Spleen (tissue), 10 donors: Measurements from ENCODE around the gene SLC52A3. TPM values are rescaled to one million over a fixed set of nuclear protein-coding genes. Genes with fewer than 3 reads are reported as not detected.

Experiments
- polyA plus RNA-seq, 3 donors: library from polyadenylated mRNA; stranded (reverse); fragments of 200-250 nt; gene quantifications; one replicate each; pipeline ENCODE4 v1.2.1, GENCODE V29; 2013
- total RNA-seq, 7 donors: library from RNA; depleted of rRNA in 3 of 7; stranded (reverse); fragments of >200 nt in 3 of 7; fragmentation: NEBNext Ultra II Directional in 4 of 7; extraction: Animal tissue kit (Norgen Biotek cat#: 25700) in 4 of 7; gene quantifications; one replicate each; pipeline versions ENCODE4 v1.1.0 to v1.2.1, GENCODE V29; 2016 to 2021
- donor health status: healthy with polysubstance abuse.
- donor health status: DM: no; HTN: no; CAD: no; lungs with moderate emphysema.
- donor health status: DM: no; HTN: no; CAD: no.
- donor health status: Bipolar disorder and iron deficiency.
- donor health status: healthy.
- donor health status: DM: no; HTN: no; CAD: no.
- donor health status: DM: yes; HTN: yes; CAD: no.

The SLC52A3 gene
- total and polyA plus RNA-seq, 10 donors, result 0.03 to 0.44 (median 0.17) TPM; not detected in 3

Other genes starting within 250 kb of the SLC52A3 start
- 10 to 100 TPM; 80.2 to 92.9 (median 88.8) TPM for gene CSNK2A1, start 224.7 kb downstream of the SLC52A3 start, total RNA-seq
- 10 to 100 TPM; 16.4 to 25.6 (median 19.5) TPM for gene CSNK2A1, start 224.7 kb downstream of the SLC52A3 start, polyA plus RNA-seq
- under 1 TPM in 1 of 7 donors, not detected in 6; 0.22 TPM for gene TCF15, start 158.2 kb downstream of the SLC52A3 start, total RNA-seq
- under 1 TPM in 2 of 3 donors, not detected in 1; 0.06 to 0.21 TPM for gene TCF15, start 158.2 kb downstream of the SLC52A3 start, polyA plus RNA-seq
- gene SRXN1, start 115.3 kb downstream of the SLC52A3 start, total RNA-seq, result 10 to 100 TPM; 10.6 to 31.3 (median 14.2) TPM
- 10 to 100 TPM in 1 of 3 donors, 1 to 10 TPM in 2; 4.5 to 11.2 (median 7.0) TPM for gene SRXN1, start 115.3 kb downstream of the SLC52A3 start, polyA plus RNA-seq
- gene SCRT2, start 92.7 kb downstream of the SLC52A3 start, total RNA-seq, result under 1 TPM in 1 of 7 donors, not detected in 6; 0.09 TPM
- gene SCRT2, start 92.7 kb downstream of the SLC52A3 start, polyA plus RNA-seq, result not detected
- gene FAM110A, start 65.2 kb upstream of the SLC52A3 start, total RNA-seq, result 10 to 100 TPM; 19.7 to 32.0 (median 25.7) TPM
- gene FAM110A, start 65.2 kb upstream of the SLC52A3 start, polyA plus RNA-seq, result 10 to 100 TPM; 11.3 to 21.0 (median 12.5) TPM
- gene ANGPT4, start 147.8 kb upstream of the SLC52A3 start, total RNA-seq, result not detected
- gene ANGPT4, start 147.8 kb upstream of the SLC52A3 start, polyA plus RNA-seq, result under 1 TPM in 2 of 3 donors, not detected in 1; 0.03 to 0.06 TPM
- under 1 TPM in 2 of 7 donors, not detected in 5; 0.20 to 0.32 TPM for gene RSPO4, start 233.8 kb upstream of the SLC52A3 start, total RNA-seq
- under 1 TPM in 2 of 3 donors, not detected in 1; 0.02 to 0.09 TPM for gene RSPO4, start 233.8 kb upstream of the SLC52A3 start, polyA plus RNA-seq